Measurements from ENCODE around the gene CCNT2.
"Not testable (repeated sequence)": the region's sequence is repeated elsewhere in the genome, so short reads cannot be mapped to it uniquely, and the experiment has no call there.

The CCNT2 gene

GRCh38 chr2:134944975-134945374 is 26.4 kb downstream of the CCNT2 start:
- H3K4me3 ChIP-seq (ENCODE audit: low read length), result no peak overlapping the region
- H3K36me3 ChIP-seq (ENCODE audit: control insufficient read depth, insufficient read depth, low read length), result peaks cover 8% of the 10 kb centered on the region; the same call in 1 of the 2 replicates
- WGBS (ENCODE audit: insufficient coverage, insufficient read length), result 100% methylated on average over 1 of the region's 1 CpG
- DNase-seq (ENCODE audit: low read depth, low spot score), result no peak
- H3K4me1 ChIP-seq (ENCODE audit: control insufficient read depth, insufficient read depth, low read length), result no peaks in the 10 kb centered on the region
- no peaks in the 10 kb centered on the region for H3K9me3 ChIP-seq (ENCODE audit: control insufficient read depth, insufficient read depth, low read length)
- H3K27me3 ChIP-seq (ENCODE audit: control insufficient read depth, insufficient read depth, low read length), result no peaks in the 10 kb centered on the region
- H3K27ac ChIP-seq (ENCODE audit: low read length), result no peak overlapping the region

DNA sequence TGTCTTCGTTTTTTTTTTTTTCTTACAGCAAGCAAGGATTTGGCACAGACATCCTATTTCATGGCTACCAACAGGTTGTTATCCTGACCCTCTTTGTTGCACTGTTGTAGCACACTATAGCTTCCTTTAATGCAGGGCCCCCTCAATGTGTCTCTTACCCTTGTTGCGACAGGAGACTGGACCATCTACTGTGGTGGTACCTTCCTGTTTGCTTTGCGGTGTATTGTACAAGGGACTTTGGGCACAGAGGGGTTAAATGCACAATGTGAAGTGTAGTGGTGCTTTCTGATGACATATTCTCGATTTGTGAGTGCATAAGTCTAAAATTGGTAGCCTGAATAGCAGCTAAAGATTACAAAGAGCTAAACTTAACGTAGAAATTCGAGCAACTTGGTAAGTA is 27.5 kb downstream of the CCNT2 start:
- WGBS (ENCODE audit: insufficient coverage, insufficient read length), result no CpG with 5 or more reads among the region's 6 CpGs
- peaks cover 9% of the 10 kb centered on the region; the same call in 1 of the 2 replicates for H3K36me3 ChIP-seq (ENCODE audit: control insufficient read depth, insufficient read depth, low read length)
- H3K27me3 ChIP-seq (ENCODE audit: control insufficient read depth, insufficient read depth, low read length), result no peaks in the 10 kb centered on the region
- no peak overlapping the region for H3K4me3 ChIP-seq (ENCODE audit: low read length)
- DNase-seq (ENCODE audit: low read depth, low spot score), result no peak
- no peak overlapping the region for H3K27ac ChIP-seq (ENCODE audit: low read length)
- no peaks in the 10 kb centered on the region for H3K4me1 ChIP-seq (ENCODE audit: control insufficient read depth, insufficient read depth, low read length)
- H3K9me3 ChIP-seq (ENCODE audit: control insufficient read depth, insufficient read depth, low read length), result no peaks in the 10 kb centered on the region

- Histone ChIP-seq H3K4me1 (ENCODE audit: control insufficient read depth, insufficient read depth, low read length) (no peaks in the 10 kb centered on the region), H3K36me3 (ENCODE audit: control insufficient read depth, insufficient read depth, low read length) (peaks cover 20% of the 10 kb centered on the region; the same call in 1 of the 2 replicates), H3K27ac (ENCODE audit: low read length) (no peak overlapping the region), H3K4me3 (ENCODE audit: low read length) (no peak overlapping the region), H3K27me3 (ENCODE audit: control insufficient read depth, insufficient read depth, low read length) (no peaks in the 10 kb centered on the region), H3K9me3 (ENCODE audit: control insufficient read depth, insufficient read depth, low read length) (no peaks in the 10 kb centered on the region)
- no peak for DNase-seq (ENCODE audit: low read depth, low spot score)
- WGBS (ENCODE audit: insufficient coverage, insufficient read length), result no CpG with 5 or more reads among the region's 7 CpGs
Measured at GRCh38 chr2:134949981-134950708, 31.5 kb downstream of the CCNT2 start.

DNA sequence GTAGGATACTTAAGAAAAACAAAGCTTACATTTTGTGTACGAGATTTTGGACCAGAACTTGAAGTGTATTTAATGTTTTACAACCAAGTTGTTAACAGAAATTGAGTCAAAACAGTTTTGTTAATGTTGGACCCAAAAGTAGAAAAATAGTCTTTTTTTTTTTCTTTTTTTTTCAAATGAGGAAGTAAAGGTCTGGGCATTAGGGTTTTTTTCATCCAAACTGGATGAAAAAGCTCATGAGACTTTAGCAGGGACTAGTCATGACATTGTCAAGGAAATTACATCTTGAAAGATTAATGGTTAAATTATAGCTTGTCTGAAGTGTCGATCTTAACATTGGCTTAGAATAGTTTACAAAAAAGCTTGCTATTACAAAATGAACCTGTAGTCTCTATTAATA is 32.3 kb downstream of the CCNT2 start:
- no peaks in the 10 kb centered on the region for H3K4me1 ChIP-seq (ENCODE audit: control insufficient read depth, insufficient read depth, low read length)
- H3K4me3 ChIP-seq (ENCODE audit: low read length), result no peak overlapping the region
- no peaks in the 10 kb centered on the region for H3K27me3 ChIP-seq (ENCODE audit: control insufficient read depth, insufficient read depth, low read length)
- H3K9me3 ChIP-seq (ENCODE audit: control insufficient read depth, insufficient read depth, low read length), result no peaks in the 10 kb centered on the region
- H3K27ac ChIP-seq (ENCODE audit: low read length), result no peak overlapping the region
- H3K36me3 ChIP-seq (ENCODE audit: control insufficient read depth, insufficient read depth, low read length), result peaks cover 21% of the 10 kb centered on the region; the same call in 1 of the 2 replicates
- no CpG with 5 or more reads among the region's 2 CpGs for WGBS (ENCODE audit: insufficient coverage, insufficient read length)
- no peak for DNase-seq (ENCODE audit: low read depth, low spot score)

DNA sequence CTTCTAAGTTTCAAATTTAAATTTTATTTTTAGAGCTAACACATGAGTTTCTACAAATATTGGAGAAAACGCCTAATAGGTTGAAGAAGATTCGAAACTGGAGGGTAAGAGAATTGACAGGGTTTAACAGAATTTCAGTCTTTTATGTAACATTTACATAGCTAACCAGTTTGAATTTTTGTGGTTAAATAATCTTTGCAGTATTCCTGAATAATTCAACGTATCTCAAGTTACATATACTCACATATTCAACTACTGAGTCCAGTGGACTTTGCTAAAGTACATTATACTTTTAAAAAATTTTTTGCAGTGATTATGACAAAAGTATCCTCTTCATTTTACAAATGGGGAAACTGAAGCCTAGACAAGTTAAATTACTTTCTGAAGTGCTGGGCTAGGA is 34.0 kb downstream of the CCNT2 start:
- Histone ChIP-seq H3K36me3 (ENCODE audit: control insufficient read depth, insufficient read depth, low read length) (peaks cover 17% of the 10 kb centered on the region; the same call in 1 of the 2 replicates), H3K9me3 (ENCODE audit: control insufficient read depth, insufficient read depth, low read length) (no peaks in the 10 kb centered on the region), H3K4me1 (ENCODE audit: control insufficient read depth, insufficient read depth, low read length) (no peaks in the 10 kb centered on the region), H3K27me3 (ENCODE audit: control insufficient read depth, insufficient read depth, low read length) (no peaks in the 10 kb centered on the region), H3K27ac (ENCODE audit: low read length) (no peak overlapping the region), H3K4me3 (ENCODE audit: low read length) (no peak overlapping the region)
- no CpG with 5 or more reads among the region's 3 CpGs for WGBS (ENCODE audit: insufficient coverage, insufficient read length)
- no peak for DNase-seq (ENCODE audit: low read depth, low spot score)

GRCh38 chr2:134954065-134954464 is 35.4 kb downstream of the CCNT2 start:
- no peak for DNase-seq (ENCODE audit: low read depth, low spot score)
- peaks cover 16% of the 10 kb centered on the region; the same call in 1 of the 2 replicates for H3K36me3 ChIP-seq (ENCODE audit: control insufficient read depth, insufficient read depth, low read length)
- WGBS (ENCODE audit: insufficient coverage, insufficient read length), result no CpG with 5 or more reads among the region's 5 CpGs

GRCh38 chr2:134955744-134956143 is 37.1 kb downstream of the CCNT2 start:
- Histone ChIP-seq H3K4me3 (ENCODE audit: low read length) (no peak overlapping the region), H3K9me3 (ENCODE audit: control insufficient read depth, insufficient read depth, low read length) (no peaks in the 10 kb centered on the region), H3K36me3 (ENCODE audit: control insufficient read depth, insufficient read depth, low read length) (peaks cover 12% of the 10 kb centered on the region; the same call in 1 of the 2 replicates), H3K4me1 (ENCODE audit: control insufficient read depth, insufficient read depth, low read length) (no peaks in the 10 kb centered on the region), H3K27ac (ENCODE audit: low read length) (no peak overlapping the region), H3K27me3 (ENCODE audit: control insufficient read depth, insufficient read depth, low read length) (no peaks in the 10 kb centered on the region)
- DNase-seq (ENCODE audit: low read depth, low spot score), result no peak
- WGBS (ENCODE audit: insufficient coverage, insufficient read length), result no CpG with 5 or more reads among the region's 1 CpG

More at GRCh38 chr2:134954065-134954464, 35.4 kb downstream of the CCNT2 start:
- no peak overlapping the region for H3K27ac ChIP-seq (ENCODE audit: low read length)
- H3K9me3 ChIP-seq (ENCODE audit: control insufficient read depth, insufficient read depth, low read length), result no peaks in the 10 kb centered on the region
- no peaks in the 10 kb centered on the region for H3K4me1 ChIP-seq (ENCODE audit: control insufficient read depth, insufficient read depth, low read length)
- H3K27me3 ChIP-seq (ENCODE audit: control insufficient read depth, insufficient read depth, low read length), result no peaks in the 10 kb centered on the region
- no peak overlapping the region for H3K4me3 ChIP-seq (ENCODE audit: low read length)

DNA sequence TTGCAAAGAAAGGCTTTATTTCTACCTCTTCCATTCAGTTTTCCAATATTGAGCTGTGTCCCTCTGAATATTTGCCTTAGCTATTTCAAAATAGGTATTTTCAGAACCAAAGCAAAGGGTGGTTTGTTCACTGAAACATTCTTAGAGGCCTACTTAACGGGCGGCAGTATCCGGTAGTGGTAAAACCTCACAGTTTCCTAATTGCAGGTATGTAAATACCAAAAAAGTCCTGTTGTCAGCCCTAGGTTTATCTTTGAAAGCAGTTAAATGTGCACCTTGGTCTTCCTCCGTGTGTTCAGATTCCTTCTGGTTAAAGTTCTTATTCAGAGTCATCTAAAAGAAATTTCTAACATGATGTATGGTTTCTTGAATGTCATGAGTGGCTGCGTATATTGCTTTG is 38.9 kb downstream of the CCNT2 start:
- Histone ChIP-seq H3K4me1 (ENCODE audit: control insufficient read depth, insufficient read depth, low read length) (no peaks in the 10 kb centered on the region), H3K27me3 (ENCODE audit: control insufficient read depth, insufficient read depth, low read length) (no peaks in the 10 kb centered on the region), H3K27ac (ENCODE audit: low read length) (no peak overlapping the region), H3K4me3 (ENCODE audit: low read length) (no peak overlapping the region), H3K36me3 (ENCODE audit: control insufficient read depth, insufficient read depth, low read length) (peaks cover 12% of the 10 kb centered on the region; the same call in 1 of the 2 replicates), H3K9me3 (ENCODE audit: control insufficient read depth, insufficient read depth, low read length) (no peaks in the 10 kb centered on the region)
- DNase-seq (ENCODE audit: low read depth, low spot score), result no peak
- no CpG with 5 or more reads among the region's 5 CpGs for WGBS (ENCODE audit: insufficient coverage, insufficient read length)

DNA sequence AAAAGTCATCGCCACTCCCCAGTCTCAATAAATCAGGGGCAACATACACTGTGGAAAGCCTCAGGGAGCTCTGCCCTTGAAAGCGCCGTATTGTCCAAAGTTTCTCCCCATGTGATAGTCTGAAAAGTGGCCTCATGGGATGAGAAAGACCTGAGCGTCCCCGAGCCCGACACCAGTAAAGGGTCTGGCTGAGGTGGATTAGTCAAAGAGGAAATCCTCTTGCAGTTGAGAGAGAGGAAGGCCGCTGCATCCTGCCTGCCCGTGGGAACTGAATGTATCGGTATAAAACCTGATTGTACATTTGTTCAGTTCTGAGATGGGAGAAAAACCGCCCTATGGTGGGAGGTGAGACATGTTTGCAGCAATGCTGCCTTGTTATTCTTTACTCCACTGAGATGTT is 48.5 kb downstream of the CCNT2 start:
- H3K4me1 ChIP-seq (ENCODE audit: control insufficient read depth, insufficient read depth, low read length); H3K4me3 ChIP-seq (ENCODE audit: low read length); H3K27ac ChIP-seq (ENCODE audit: low read length); H3K9me3 ChIP-seq (ENCODE audit: control insufficient read depth, insufficient read depth, low read length); H3K27me3 ChIP-seq (ENCODE audit: control insufficient read depth, insufficient read depth, low read length); DNase-seq (ENCODE audit: low read depth, low spot score); H3K36me3 ChIP-seq (ENCODE audit: control insufficient read depth, insufficient read depth, low read length): not testable (repeated sequence)
- no CpG with 5 or more reads among the region's 10 CpGs for WGBS (ENCODE audit: insufficient coverage, insufficient read length)

GRCh38 chr2:134973241-134974138 is 54.9 kb downstream of the CCNT2 start:
- Histone ChIP-seq H3K36me3 (ENCODE audit: control insufficient read depth, insufficient read depth, low read length) (no peaks in the 10 kb centered on the region), H3K4me1 (ENCODE audit: control insufficient read depth, insufficient read depth, low read length) (no peaks in the 10 kb centered on the region), H3K9me3 (ENCODE audit: control insufficient read depth, insufficient read depth, low read length) (no peaks in the 10 kb centered on the region; the same call in 1 of the 2 replicates), H3K4me3 (ENCODE audit: low read length) (no peak overlapping the region), H3K27ac (ENCODE audit: low read length) (no peak overlapping the region), H3K27me3 (ENCODE audit: control insufficient read depth, insufficient read depth, low read length) (no peaks in the 10 kb centered on the region)
- DNase-seq (ENCODE audit: low read depth, low spot score), result no peak
- WGBS (ENCODE audit: insufficient coverage, insufficient read length), result no CpG with 5 or more reads among the region's 2 CpGs

Measured in iPS DF 6.9 (cell line).